ENCODE data around the gene ADIRF. TPM values are rescaled to one million over a fixed set of nuclear protein-coding genes. Genes with fewer than 3 reads are reported as not detected.
"Not testable (repeated sequence)": the region's sequence is repeated elsewhere in the genome, so short reads cannot be mapped to it uniquely, and the experiment has no call there.

ADIRF gene
- total RNA-seq (2014; rRNA removed; shearing (Covaris generic)): 0.77 and 1.2 TPM in 2 replicates
- polyA plus RNA-seq (2015; cell fraction: cytosol; rRNA removed): not detected in 2 replicates
- polyA plus RNA-seq (2015; cell fraction: nucleus; rRNA removed): not detected in 2 replicates

GRCh38 chr10:86968271-86968993 lies at the start of gene ADIRF:
Gene ADIRF, plus strand, starts transcription at chr10:86968482. Its CDS starts 63 bp downstream, at chr10:86968545.
- no peak for DNase-seq (ENCODE audit: low read depth)

- DNase-seq (ENCODE audit: low read depth): no peak
Measured at GRCh38 chr10:86922553-86922961, 45.7 kb upstream of the ADIRF start.

- DNase-seq (ENCODE audit: low read depth): no peak
Measured at GRCh38 chr10:86929468-86930380, 38.6 kb upstream of the ADIRF start.

GRCh38 chr10:86931872-86932271 lies 36.4 kb upstream of the ADIRF start:
- DNase-seq (ENCODE audit: low read depth): no peak

GRCh38 chr10:86932674-86933073 lies 35.6 kb upstream of the ADIRF start:
- no peak for DNase-seq (ENCODE audit: low read depth)

GRCh38 chr10:86934162-86934711 lies 34.0 kb upstream of the ADIRF start:
- not testable (repeated sequence) for DNase-seq (ENCODE audit: low read depth)

GRCh38 chr10:86936661-86937501 lies 31.4 kb upstream of the ADIRF start:
- DNase-seq (ENCODE audit: low read depth): peak; percentile 63

- DNase-seq (ENCODE audit: low read depth): no peak
Measured at GRCh38 chr10:86937502-86938154, 30.7 kb upstream of the ADIRF start.

GRCh38 chr10:86938260-86938659 lies 30.0 kb upstream of the ADIRF start:
- no peak for DNase-seq (ENCODE audit: low read depth)

GRCh38 chr10:86940076-86940475 lies 28.2 kb upstream of the ADIRF start:
- not testable (repeated sequence) for DNase-seq (ENCODE audit: low read depth)

GRCh38 chr10:86940677-86941076 lies 27.6 kb upstream of the ADIRF start:
- DNase-seq (ENCODE audit: low read depth): no peak

- no peak for DNase-seq (ENCODE audit: low read depth)
Measured at GRCh38 chr10:86941426-86941825, 26.9 kb upstream of the ADIRF start.

GRCh38 chr10:86941991-86942421 lies 26.3 kb upstream of the ADIRF start:
- DNase-seq (ENCODE audit: low read depth): no peak

- DNase-seq (ENCODE audit: low read depth): no peak
Measured at GRCh38 chr10:86942441-86943315, 25.6 kb upstream of the ADIRF start.

- no peak for DNase-seq (ENCODE audit: low read depth)
Measured at GRCh38 chr10:86943316-86944030, 24.8 kb upstream of the ADIRF start.

- DNase-seq (ENCODE audit: low read depth): no peak
Measured at GRCh38 chr10:86944031-86944419, 24.3 kb upstream of the ADIRF start.

- no peak for DNase-seq (ENCODE audit: low read depth)
Measured at GRCh38 chr10:86944471-86944870, 23.8 kb upstream of the ADIRF start.

GRCh38 chr10:86944907-86945306 lies 23.4 kb upstream of the ADIRF start:
- DNase-seq (ENCODE audit: low read depth): no peak

Data from HT1080 (cell line).